ENCODE measurements around the gene GRIN2D.

DNA sequence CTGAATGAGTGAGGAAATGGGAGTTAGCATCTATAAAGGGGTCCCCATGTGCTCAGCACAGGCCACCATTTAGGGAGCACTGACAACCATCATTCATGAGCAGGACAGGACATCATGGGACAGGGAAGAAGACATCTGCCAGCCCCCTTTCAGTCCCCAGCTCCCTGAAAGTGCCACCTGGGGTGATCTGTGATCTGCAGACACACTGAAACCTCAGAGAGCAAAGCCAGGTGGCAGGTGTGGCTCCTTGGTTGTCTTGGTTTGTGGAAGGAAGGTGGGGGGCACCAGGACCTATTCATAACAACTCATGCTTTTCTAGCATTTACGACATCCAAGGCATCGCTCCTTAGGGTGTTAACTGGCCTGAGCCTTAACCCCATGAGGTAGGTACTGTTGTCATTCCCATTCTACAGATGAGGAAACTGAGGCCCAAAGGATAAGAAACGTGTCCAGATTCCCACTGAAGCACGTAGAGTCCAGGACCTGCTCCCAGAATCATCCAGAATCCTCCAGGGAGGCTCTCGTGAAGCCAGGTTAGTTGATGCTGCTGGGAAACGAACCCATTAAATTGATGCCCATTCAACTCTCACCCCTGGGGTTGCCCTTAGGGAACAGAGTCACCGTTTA lies 7.9 kb upstream of the GRIN2D start:
- TF ChIP-seq ZNF830 (tag by site-specific recombination; IDR thresholded peaks at IDR 0.05; ENCODE audit: low read depth) (no peak), CTCF (tag by site-specific recombination; IDR thresholded peaks at IDR 0.05) (no peak), ELK4 (IDR thresholded peaks at IDR 0.05; ENCODE audit: borderline replicate concordance, low read depth, low read length) (no peak), YY2 (tag by site-specific recombination; IDR thresholded peaks at IDR 0.05) (no peak), ZNF335 (tag by site-specific recombination; conservative IDR thresholded peaks at IDR 0.05) (no peak), ZNF239 (tag by site-specific recombination; IDR thresholded peaks at IDR 0.05) (no peak), ZFHX2 (tag by site-specific recombination; conservative IDR thresholded peaks at IDR 0.05) (no peak), ZBTB8A (tag by site-specific recombination; IDR thresholded peaks at IDR 0.05) (no peak), ZNF146 (tag by site-specific recombination; IDR thresholded peaks at IDR 0.05) (no peak), ZNF24 (tag by site-specific recombination; IDR thresholded peaks at IDR 0.05) (no peak), KLF17 (tag by site-specific recombination; IDR thresholded peaks at IDR 0.05) (no peak), OVOL3 (tag by site-specific recombination; IDR thresholded peaks at IDR 0.05) (no peak)
- TF ChIP-seq, protein P1, sequence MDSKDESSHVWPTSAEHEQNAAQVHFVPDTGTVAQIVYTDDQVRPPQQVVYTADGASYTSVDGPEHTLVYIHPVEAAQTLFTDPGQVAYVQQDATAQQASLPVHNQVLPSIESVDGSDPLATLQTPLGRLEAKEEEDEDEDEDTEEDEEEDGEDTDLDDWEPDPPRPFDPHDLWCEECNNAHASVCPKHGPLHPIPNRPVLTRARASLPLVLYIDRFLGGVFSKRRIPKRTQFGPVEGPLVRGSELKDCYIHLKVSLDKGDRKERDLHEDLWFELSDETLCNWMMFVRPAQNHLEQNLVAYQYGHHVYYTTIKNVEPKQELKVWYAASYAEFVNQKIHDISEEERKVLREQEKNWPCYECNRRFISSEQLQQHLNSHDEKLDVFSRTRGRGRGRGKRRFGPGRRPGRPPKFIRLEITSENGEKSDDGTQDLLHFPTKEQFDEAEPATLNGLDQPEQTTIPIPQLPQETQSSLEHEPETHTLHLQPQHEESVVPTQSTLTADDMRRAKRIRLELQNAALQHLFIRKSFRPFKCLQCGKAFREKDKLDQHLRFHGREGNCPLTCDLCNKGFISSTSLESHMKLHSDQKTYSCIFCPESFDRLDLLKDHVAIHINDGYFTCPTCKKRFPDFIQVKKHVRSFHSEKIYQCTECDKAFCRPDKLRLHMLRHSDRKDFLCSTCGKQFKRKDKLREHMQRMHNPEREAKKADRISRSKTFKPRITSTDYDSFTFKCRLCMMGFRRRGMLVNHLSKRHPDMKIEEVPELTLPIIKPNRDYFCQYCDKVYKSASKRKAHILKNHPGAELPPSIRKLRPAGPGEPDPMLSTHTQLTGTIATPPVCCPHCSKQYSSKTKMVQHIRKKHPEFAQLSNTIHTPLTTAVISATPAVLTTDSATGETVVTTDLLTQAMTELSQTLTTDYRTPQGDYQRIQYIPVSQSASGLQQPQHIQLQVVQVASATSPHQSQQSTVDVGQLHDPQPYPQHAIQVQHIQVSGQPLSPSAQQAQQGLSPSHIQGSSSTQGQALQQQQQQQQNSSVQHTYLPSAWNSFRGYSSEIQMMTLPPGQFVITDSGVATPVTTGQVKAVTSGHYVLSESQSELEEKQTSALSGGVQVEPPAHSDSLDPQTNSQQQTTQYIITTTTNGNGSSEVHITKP (tag by site-specific recombination; IDR thresholded peaks at IDR 0.05) = no peak
- TF ChIP-seq, protein P2, sequence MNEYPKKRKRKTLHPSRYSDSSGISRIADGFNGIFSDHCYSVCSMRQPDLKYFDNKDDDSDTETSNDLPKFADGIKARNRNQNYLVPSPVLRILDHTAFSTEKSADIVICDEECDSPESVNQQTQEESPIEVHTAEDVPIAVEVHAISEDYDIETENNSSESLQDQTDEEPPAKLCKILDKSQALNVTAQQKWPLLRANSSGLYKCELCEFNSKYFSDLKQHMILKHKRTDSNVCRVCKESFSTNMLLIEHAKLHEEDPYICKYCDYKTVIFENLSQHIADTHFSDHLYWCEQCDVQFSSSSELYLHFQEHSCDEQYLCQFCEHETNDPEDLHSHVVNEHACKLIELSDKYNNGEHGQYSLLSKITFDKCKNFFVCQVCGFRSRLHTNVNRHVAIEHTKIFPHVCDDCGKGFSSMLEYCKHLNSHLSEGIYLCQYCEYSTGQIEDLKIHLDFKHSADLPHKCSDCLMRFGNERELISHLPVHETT (tag by site-specific recombination; IDR thresholded peaks at IDR 0.05) = no peak
